AG08395 (cell line): ENCODE results near the gene CGB1.

Experiments used
- DNase-seq: peaks from one replicate; pipeline ENCODE4 v3.0.0; 2012; ENCODE audit warnings: mixed read lengths, low spot score

Gene CGB1

GRCh38 chr19:48993175-48994034 is 43.3 kb downstream of the CGB1 start, which contains the start of the genes GYS1 and RUVBL2:
GYS1 (minus strand) TSS chr19:48993309; CDS start chr19:48993112, 197 bp downstream.
RUVBL2 (plus strand) TSS chr19:48993887; CDS start chr19:48993912, 25 bp downstream.
- peak; percentile 99 for DNase-seq

- DNase-seq: no peak
Observed at GRCh38 chr19:48992581-48993174, 44.0 kb downstream of the CGB1 start.

DNA sequence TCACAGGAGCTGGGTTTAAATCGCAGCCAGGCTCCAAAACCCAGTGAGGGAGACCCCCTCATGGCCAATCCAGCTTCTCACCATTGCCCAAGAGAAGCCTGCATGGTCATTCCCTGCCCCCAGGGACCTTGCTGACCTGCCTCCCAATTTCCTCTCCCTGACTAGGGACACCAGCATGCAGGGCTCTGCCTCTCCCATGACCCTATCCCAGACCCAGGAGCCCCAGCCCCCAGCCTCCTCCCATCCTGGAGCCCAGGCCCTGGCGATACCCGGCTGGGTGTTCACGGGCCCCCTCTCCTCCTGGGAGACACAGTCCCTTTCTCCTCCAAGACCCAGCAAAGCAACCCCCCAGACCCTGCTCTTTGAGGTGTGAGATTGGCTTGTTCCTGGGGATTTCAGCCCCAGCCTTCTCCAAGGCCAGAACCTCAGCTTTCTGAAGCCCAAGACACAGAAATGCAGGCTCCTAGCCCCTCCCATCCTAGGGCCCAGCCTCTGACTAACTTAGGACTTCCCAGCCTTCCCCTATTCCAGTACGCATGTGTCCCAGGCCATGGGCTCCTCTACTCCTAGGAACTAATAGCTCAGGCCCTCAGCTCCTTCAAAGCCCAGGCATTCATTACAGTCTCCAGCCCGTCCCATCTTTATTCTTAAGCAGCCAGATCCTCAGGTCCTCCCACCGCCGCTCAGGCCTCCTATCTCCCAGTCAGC is 44.7 kb downstream of the CGB1 start:
- DNase-seq: peak; percentile 94

DNA sequence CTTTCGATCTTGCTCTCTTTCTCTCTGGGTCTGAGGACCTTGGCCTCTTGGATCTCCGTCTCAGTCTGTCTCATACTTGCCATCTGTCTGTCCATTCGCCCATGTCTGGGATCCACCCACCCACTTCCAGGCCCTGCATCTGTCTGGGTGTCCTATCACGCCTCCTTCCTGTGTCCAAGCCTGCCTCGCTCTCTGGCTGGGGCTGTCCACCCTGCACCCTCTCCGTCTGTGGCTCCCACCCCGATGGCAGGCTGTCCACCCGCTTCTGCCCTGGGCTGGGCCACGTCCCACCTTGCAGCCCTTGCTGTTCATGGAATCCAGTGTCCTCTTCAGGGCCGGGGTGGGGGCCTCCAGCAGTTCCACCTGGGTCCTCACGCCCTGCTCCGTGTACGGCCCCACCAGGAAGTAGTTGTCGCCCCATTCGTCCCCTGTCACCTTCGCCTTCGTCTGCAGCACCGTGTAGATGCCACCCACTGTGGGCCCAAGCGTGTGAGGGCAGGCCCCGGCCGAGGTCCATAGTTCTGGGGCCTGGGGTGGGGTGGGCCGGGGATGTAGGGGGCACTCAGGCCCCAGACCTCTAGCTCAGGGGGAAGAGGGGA is 45.6 kb downstream of the CGB1 start:
- no peak for DNase-seq

DNA sequence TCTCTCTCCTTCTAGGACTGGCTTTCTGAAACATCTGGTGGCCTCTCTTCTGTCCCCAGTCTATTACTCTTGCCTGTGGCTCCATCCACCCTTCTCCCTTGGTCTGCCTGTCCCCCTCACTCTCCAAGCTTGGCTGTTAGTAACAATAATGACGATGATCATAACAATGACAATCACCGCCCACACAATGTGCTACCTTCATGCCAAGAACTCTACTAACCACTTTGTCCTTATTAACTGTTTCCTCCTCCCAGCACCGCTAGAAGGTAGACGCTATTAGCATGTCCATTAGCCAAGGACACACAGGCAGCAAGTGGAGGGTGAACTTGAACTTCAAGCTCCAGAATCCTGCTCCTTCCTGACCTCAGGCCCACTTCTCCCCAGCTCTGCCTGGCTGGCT is 46.3 kb downstream of the CGB1 start:
- no peak for DNase-seq

GRCh38 chr19:48989701-48990291 is 46.9 kb downstream of the CGB1 start:
- DNase-seq: no peak

- DNase-seq: no peak
Observed at GRCh38 chr19:48988860-48989259, 47.8 kb downstream of the CGB1 start.

DNA sequence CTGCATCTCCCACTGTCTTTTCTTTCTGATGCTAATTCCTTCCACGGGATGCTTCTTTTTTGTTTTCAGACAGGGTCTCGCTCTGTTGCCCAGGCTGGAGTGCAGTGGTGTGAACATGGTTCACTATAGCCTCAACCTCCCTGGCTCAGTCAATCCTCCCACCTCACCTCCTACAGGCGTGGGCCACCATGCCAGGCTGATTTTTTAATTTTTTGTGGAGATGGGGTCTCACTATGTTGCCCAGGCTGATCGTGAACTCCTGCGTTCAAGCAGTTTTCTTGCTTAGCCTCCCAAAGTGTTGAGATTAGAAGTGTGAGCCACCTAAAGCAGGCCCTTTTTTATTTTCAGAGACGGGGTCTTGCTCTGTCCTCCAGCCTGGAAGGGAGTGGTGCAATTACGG is 48.4 kb downstream of the CGB1 start:
- no peak for DNase-seq

GRCh38 chr19:48987323-48987722 is 49.4 kb downstream of the CGB1 start:
- DNase-seq: no peak

DNA sequence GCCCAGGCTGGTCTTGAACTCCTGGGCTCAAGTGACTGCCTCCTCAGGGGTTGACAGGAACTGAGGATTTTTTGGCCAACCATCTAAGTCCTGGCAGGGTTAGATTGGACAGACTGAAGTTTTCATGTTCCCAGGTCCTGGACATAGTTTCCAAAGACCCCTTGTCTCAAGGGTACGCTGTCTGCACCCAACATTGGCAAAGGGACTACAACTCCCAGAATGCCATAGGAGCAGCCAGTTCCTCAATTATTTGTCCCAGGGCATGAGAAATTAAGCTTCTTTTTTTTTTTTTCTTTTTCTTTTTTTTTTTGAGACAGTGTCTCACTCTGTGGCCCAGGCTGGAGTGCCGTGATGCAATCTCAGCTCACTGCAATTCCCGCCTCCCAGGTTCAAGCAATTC is 50.5 kb downstream of the CGB1 start:
- DNase-seq: no peak

GRCh38 chr19:48985711-48986110 is 51.0 kb downstream of the CGB1 start:
- DNase-seq: no peak
